GM18498 (cell line): ENCODE data around the gene UBXN1.
A peak's percentile ranks its signal among the peaks of the same experiment; 100 is the strongest.

Source experiments
- ATAC-seq: cut with Tn5 transposase; IDR thresholded peaks from one replicate; pipeline ENCODE4 v1.9.1; 2021; ENCODE audit warnings: mild to moderate bottlenecking, moderate library complexity; ENCODE audit not compliant: unreplicated experiment

The UBXN1 gene

GRCh38 chr11:62678770-62679696 lies at the start of gene UBXN1:
Gene UBXN1, minus strand, starts transcription at chr11:62679073. Its CDS starts 150 bp downstream, at chr11:62678923.
- peak; percentile 73 for ATAC-seq

GRCh38 chr11:62728171-62728988 lies 49.5 kb upstream of the UBXN1 start, which contains the start of gene TTC9C:
Gene TTC9C, plus strand, starts transcription at chr11:62728486. Its CDS starts 363 bp downstream, at chr11:62728849.
- peak; percentile 25 for ATAC-seq

- peak; percentile 52 for ATAC-seq
Observed at GRCh38 chr11:62727872-62728170, 48.9 kb upstream of the UBXN1 start.

DNA sequence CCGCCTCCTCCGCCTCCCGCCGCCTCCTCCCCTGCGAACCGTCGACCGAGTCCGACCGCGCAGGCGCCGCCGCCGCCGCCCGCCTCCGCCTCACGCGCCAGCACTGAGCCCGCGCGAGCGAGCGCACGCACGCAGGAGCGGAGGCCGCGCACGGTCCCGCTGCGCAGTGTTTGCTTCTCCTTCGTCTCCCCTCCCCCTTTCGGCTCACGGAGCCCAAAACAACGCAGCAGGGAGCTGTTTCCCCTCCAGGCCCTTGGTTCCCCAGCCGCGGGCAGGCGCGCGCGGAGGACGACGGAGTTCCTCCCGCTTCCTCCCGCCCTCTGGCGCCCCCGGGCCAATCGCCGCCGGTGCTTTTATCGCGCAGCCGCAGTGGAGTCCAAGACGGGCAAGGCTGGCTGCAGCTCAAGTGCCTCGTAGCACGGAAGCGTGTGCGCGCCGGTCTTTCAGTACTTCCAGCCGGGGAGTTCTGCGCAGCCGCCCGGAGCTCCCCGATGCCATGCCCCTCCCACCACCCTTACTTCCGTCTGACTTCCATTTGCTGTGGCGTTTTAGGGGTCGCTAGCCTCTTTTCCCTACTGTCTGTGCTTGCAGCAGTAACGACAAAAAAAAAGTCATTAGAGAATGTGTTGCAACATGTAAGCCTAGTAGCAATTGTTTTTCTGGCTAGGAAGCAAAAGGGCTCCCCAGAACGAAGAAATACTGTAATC lies 48.4 kb upstream of the UBXN1 start, which contains the start of gene HNRNPUL2:
Gene HNRNPUL2 (minus strand): TSS at position 293 of the 707 bp plus-strand sequence. CDS start 301 bp downstream, outside the sequence.
- peak; percentile 76 for ATAC-seq

DNA sequence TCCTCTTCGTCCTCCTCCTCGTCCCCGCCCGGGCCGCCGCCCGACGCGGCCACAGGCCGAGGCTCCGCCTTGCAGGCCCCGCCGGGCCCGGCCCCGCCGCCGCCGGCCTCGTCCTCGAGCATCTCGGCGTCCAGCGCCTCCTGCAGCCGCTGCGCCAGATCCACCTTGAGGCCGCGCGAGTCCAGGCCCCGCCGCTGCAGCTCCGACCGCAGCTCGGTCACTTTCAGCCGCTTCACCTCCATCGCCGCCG lies 48.0 kb upstream of the UBXN1 start:
- no peak for ATAC-seq

DNA sequence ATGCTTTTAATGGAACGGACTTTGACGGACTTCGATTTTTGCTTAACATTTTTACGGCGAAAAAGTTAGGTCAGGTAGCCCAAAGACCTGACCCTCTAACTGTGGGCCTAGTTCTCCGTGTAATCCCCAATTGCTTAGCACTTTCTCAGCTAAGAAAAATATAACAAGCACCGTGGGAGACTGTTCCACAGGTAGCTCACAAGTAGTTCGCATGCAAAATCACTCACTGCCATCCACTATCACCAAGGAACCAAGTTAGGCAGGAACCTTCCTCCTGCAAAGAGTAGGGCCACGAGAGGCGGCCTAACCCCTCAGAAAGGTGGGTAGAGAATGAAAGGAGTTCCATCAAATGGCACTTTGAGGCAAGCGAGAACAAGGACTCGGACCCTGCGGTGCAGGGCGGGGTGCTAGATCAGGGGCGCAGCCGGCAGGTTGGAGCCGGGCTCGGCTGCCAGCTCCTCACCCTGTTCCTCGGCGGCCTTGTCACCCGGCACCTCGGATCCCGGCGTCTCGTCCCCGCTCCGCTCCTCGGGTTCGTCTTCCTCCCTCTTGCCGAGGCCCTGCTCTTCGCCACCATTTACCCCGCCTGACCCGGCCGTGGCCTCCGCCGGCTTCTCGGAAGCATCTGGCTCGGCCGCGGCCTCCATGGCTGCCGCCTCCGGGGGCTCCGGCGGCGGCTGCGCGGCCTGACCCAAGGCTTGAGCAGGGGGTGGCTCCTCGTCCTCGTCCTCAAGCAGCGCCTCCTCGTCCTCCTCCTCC lies 47.5 kb upstream of the UBXN1 start:
- peak; percentile 5 for ATAC-seq

GRCh38 chr11:62725646-62726045 lies 46.8 kb upstream of the UBXN1 start:
- ATAC-seq = no peak

DNA sequence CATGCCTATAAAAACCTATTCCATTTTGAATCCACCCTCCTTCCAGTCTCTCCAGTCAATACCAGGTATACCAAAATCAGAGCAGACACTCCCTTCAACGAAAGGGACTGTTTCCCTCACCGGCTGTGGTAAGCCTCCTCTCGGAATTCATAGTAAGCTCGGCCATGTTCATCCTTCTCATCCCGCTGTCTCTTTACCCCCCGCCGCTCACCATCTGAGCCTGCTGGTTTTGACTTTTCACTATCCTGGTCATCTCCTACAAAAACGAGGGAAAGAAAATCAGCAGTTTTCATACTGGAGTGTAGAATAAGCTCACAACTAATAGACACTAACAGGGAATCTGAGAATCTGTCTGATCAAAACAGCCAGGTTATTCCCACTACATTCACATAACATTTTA lies 45.3 kb upstream of the UBXN1 start:
- no peak for ATAC-seq

DNA sequence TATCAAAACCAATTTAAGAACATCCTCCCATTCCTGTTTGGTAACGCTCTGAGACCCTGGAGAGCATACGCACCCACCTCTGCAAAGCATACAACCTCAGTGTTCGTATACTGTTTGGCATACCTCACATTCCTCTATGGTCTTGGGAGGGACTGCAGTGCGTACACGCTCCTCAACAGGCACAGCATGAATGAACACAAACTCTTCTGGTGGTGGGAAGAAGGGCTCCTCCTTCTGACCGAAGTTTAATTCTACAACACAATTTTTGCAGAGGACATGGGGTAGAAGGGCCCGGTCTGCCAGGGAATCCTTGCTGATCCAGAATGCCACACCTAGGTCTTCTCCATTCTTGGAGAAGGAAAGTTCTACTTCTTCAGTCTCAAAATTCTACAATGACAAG lies 43.1 kb upstream of the UBXN1 start:
- no peak for ATAC-seq

- ATAC-seq = no peak
Observed at GRCh38 chr11:62719302-62719978, 40.6 kb upstream of the UBXN1 start.

GRCh38 chr11:62716816-62717215 lies 37.9 kb upstream of the UBXN1 start:
- ATAC-seq = no peak

DNA sequence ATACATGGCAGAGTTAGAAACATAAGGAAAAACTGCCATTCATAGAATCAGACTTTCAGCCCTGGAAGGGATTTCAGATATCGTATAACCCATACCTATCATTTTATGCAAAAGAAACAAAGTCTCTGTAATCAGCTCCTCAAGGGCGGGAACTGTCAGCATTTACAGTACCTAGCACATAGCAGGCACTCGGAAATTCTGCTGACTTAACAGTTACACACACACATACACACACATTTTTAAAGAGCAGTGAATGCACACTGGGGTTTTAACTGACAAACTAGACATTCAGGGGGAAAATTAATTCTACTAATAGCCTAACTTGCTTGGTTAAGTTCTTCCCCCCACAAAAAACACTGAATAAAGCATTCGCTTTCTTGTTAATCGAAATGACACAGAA lies 37.3 kb upstream of the UBXN1 start:
- ATAC-seq = no peak

GRCh38 chr11:62715150-62716130 lies 36.6 kb upstream of the UBXN1 start:
- ATAC-seq = no peak

DNA sequence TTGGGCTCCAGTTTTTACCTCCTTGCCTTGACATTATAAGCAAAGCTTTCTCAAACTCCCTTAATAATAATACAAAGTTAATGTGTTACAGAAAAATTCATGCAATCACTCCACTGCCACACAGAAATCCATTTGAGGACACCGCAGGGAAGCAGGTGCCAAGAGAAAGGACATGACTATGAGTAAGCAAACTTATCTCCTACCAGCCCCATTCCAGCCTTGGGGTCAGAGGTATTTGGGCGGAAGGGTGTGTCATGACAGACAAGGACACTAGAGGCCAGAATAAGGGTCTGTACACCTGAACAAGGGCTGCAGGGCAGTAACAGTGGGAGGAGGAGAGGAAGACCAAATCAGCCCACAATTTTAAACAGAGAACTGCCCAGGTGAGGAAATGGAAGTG lies 34.5 kb upstream of the UBXN1 start:
- no peak for ATAC-seq

DNA sequence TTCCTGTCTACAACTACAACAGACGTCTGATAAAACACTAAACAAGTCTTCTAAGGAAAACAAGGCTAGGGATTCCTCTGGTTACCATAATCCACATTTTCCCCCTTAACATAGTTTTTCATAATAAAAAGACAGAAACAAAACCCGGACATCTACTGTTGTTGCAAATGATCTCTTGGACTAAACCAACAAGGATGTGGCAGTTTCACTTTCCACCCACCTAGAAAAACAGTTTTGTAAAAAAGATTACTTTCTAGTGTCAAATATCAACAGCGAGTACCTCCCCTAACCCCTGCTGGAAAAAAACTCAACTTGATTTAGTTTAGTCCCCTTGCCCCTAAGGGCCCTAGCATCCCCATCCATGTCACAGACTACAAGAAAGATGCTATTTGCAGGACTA lies 34.0 kb upstream of the UBXN1 start:
- no peak for ATAC-seq

DNA sequence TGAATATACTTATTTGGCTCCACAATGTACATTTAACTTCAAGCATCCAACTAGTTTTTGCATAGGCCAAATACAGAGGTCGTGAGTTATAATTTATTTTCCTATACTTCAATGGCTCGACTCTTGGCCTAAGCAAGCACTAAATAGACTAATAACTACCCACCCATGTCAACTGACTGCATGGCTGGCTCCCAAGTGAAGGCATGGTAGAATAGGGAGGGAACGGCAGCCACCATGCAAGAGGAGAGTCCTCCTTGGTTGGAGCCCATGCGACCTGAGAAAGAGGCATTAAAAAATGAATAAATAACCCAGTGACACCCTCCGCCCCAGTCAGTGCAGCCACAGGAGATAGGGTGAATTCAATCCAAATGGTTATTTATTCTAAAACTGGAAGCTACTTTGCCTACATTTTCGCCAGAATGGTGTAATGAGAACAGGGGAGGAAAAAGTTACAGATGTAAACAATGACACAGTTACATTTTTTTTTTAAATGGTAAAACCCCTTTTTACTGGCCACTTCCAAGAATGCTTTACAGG lies 33.5 kb upstream of the UBXN1 start:
- ATAC-seq = no peak

DNA sequence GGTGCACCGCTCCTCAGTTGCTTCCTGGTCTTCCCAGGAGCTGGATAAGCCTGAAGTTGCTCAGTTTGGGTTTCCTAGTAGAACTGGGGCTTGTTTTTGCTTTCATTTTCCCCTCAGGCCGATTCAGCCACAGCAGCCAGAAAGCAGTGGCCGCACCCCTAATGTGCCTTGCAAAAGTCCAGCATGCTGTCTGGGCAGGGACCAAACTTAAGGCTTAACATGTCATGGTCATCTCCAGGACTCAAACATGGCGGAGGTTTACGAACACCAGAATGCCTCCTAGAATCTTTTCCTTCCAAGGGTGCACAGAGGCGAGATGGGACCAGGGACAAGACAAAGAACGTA lies 31.1 kb upstream of the UBXN1 start:
- ATAC-seq = peak; percentile 10

DNA sequence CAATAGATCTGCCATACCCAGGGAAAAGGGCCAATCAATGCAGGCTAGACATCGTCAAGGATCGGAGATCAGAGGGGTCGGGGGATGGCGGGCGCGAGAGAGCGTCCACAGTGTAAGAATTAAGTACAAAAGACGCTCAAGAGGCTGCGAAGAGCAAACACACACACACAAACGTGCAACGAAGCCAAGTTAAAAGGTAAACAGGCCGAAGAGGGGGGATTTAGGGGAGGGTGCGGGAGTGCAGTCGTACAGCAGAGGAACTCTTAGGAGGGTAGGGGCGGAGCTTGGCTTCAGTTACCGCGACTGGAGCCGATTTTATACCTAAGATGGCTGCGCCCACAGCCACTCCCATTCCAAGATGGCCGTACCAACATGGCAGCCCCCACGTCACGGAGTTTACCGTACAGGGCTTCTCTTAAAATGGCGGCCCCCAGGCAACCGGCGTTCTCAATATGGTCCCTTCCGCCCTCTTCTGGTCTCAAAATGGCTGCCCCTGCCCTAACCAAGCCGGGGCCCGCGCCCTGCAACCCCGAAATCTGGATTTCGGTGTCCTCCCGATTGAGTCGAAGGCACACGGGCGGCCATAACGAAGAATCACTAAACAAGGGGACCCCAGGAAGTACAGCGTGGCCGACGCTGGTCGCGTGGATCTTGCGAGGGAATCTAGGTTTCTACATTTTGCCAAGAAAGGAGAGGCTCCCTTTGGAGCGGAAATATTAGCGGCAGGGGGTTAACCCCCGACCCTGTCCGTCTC lies 30.6 kb upstream of the UBXN1 start:
- peak; percentile 70 for ATAC-seq
